Stimulated activated CD4-positive, alpha-beta T cell treated with anti-CD3 and anti-CD28 coated beads, Interleukin-15, amount 100 ng/mL, for 1 hour (primary cell): ENCODE results near the gene DCC.

ENCODE experiments used
- DNase-seq, 2 donors: peaks; one replicate each; pipeline ENCODE4 v3.0.0-alpha.2; 2020; ENCODE audit warnings: low read depth in 1 of 2, low spot score in 1 of 2

DCC gene

DNA sequence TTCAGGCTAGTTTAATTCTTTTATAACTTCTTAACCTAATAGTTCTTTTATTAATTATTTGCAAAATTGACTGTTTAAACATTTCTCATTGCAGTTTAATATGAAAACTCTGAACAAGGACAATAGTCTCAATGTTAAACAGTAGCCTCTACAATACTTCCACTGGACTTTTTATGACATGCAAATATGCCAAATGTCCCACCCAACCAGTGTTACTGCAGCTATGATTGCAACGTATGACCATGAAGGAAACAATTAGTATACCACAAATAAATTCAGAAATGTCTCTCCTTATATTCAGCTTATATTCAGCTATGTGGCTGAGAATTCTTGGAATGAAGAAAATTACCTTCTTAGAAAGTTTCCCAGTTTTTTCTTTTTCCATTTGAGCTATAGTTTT is 688.6 kb downstream of the DCC start:
- DNase-seq = no peak

DNA sequence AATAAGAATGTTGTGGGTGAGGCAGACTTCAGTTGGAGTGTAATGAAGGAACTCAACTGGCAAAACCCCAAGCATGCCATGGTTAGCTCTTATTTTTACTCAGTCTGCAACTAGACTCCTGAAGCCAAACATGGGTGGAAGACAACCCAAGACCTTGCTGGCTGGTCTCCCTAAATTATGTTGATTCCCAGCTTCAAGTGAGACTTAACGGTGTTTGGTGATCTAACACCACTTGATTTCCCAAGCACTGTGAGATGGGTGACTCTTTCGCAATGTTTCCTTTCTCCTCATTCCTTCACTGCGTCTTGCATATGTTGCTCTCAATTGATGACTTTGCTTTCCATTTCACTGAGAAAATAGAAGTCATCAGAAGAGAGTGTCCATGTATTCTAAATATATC is 693.1 kb downstream of the DCC start:
- DNase-seq = no peak

GRCh38 chr18:53038608-53039007 is 698.6 kb downstream of the DCC start:
- no peak for DNase-seq

DNA sequence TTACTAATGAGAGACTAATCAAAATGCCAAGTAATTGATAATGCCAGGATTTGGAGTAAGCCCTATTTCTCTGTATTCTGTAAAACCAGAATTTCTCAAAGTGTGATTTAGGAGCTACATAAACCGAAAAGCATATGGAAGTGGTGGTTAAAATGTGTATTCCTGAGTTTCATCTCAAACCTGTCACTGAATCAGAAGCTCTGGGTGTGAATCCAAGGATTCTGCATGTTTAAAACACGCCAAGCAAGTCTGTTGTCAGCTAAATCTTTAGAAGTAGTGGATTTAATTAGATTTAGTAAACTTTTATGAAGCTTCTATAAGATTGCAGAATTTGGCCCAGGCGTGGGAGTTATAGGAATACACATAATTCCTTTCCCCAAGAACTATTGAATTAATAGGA is 700.3 kb downstream of the DCC start:
- DNase-seq = no peak

- DNase-seq = no peak
Observed at GRCh38 chr18:53056064-53056463, 716.1 kb downstream of the DCC start.

DNA sequence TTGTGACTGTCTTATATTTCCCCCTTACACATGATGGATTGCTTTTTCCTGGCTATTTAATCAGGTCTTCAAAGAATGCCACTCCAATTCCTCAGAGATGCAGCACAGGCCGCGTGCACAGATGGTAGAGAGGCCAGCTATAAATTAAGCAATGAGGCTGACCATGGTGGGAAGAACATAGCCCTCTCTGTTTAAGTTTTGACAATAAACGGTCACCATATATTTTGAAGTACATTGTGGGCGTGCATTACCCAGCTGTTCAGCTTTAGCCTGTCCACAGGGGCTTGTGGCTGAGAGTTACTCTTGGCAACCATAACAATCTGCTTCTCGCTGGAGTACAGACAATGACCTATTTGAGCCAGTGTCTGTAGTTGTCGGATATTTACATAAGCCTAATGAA is 730.8 kb downstream of the DCC start:
- DNase-seq = no peak

GRCh38 chr18:53080687-53081086 is 740.7 kb downstream of the DCC start:
- no peak for DNase-seq

GRCh38 chr18:53093636-53094035 is 753.6 kb downstream of the DCC start:
- no peak for DNase-seq

DNA sequence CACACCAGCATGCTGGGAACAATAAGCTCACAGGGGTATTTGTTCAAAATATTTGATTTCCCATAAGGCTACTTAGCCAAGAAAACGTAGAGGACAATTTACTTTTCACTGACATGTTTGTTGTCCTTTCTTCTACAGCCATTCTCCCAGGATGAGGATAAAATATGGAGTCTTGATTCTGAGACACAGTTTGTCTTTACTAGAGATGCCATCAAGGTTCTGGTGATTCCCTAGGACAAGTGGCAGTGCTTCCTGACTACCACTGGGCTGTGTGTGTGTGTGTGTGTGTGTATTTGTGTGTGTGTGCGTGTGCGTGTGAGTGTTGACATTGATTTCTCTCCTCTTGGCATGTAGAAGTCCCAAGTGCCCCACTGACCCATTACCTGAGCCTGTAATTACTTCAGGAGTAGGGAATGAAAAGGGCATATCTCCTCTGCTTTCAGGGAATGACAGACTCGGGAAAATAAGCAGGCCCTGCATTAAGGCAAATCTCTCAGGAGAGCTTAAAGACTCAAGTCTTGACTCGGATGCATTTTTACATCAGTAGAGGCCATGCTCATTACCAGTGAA is 761.6 kb downstream of the DCC start:
- no peak for DNase-seq

- DNase-seq = no peak
Observed at GRCh38 chr18:53114441-53114840, 774.4 kb downstream of the DCC start.

GRCh38 chr18:53115876-53116585 is 776.0 kb downstream of the DCC start:
- DNase-seq = no peak

- DNase-seq = no peak
Observed at GRCh38 chr18:53117851-53118250, 777.9 kb downstream of the DCC start.

DNA sequence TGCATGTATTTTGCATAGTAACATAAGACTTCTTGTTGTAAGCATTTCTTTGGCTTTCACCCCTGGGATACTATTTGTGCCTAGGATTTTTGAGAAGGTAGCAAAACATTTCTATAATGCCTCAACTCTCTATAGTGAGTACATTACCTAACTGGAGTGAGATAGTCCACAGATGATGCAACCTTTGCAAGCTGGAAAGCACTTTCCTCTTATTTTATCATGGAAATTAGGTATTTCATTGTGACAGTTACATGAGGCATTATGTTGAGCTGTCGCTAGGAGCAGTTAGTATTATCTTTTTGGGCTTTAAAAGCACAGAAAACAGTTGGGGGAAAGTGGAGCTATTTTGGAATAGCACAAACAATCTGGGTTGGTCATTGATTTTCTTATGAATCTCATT is 786.2 kb downstream of the DCC start:
- DNase-seq = no peak

GRCh38 chr18:53131001-53131400 is 791.0 kb downstream of the DCC start:
- DNase-seq = no peak

GRCh38 chr18:53134711-53135110 is 794.7 kb downstream of the DCC start:
- DNase-seq = no peak

GRCh38 chr18:53135654-53136053 is 795.7 kb downstream of the DCC start:
- DNase-seq = no peak

DNA sequence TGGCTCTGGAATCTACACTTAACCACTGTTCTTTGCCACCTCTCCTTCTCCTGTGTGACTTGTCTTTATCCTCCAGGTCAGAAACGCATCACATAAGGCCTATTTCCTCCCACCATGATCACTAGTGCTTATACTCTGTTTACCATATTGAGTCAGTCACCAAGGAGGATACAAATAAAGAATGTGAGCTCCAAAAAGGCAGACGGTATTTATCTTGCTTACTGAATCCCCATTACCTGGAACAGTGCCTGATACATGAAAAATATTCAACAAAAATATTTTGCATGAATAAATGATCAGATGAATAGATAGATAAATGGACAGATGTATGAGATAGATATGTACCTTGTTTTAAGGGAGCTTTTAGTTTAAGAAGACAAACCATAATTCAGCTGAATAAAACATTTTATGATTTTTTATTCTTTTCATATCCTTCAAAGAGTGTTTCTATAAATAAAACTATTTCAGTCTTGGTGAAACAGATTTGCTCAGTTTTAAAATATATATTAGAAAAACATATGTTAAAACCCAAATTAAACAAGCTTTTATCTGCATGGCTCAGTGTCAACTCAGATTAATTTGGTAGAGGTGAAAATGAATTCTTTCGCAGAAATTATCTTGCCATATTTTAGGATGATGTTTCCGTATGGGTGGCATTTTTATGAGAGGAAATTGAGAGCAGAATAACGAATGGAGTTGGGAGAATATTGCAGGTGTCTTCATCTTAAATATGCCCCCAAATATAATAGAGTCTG is 799.9 kb downstream of the DCC start:
- no peak for DNase-seq

- DNase-seq = no peak
Observed at GRCh38 chr18:53142005-53142404, 802.0 kb downstream of the DCC start.

DNA sequence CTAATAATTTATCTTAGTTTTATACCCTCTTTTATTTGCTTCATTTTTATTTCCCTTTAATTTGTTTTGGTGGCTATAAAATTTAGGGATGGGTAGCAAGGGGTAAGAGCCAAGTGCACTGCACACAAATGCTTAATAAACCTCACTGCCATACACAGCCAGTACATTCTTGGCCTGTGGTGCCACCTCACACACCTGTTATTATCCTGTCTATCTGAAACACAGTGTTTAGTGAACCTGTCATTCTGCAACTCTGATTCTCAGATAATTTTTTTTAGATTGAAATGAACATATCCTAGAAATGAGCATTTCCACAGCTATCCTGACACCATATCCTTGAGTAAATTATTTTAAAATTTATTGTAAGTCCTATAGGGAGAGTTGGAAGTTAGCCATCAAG is 807.5 kb downstream of the DCC start:
- DNase-seq = no peak

GRCh38 chr18:53148123-53148522 is 808.1 kb downstream of the DCC start:
- no peak for DNase-seq

DNA sequence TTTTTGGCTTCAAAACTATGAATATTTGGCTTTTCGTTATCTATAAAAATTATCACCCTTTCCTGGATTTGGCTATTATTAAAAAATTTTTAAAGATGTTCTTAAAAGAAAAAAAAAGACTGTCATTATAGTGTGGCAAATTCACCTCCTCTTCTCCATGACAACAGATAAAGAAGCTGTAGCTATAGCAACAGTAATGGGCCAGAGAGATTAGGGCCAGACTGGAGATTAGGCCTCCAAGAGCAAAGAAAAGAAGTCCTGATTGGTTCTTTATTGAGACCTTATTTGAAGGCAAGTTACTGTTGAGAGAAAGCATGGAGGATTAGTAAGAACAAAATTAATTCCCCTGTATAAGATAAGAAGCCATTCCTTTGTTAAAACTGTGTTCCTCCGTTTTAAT is 812.5 kb downstream of the DCC start:
- DNase-seq = no peak

GRCh38 chr18:53153281-53153680 is 813.3 kb downstream of the DCC start:
- no peak for DNase-seq

GRCh38 chr18:53153800-53154199 is 813.8 kb downstream of the DCC start:
- DNase-seq = no peak
